ENCODE measurements around the gene A4GNT. TPM values are rescaled to one million over a fixed set of nuclear protein-coding genes. Genes with fewer than 3 reads are reported as not detected.

The A4GNT gene
- total and polyA plus RNA-seq, 2 donors (not counting 1 experiment from before 2014, with no cell fraction given) = not detected

GRCh38 chr3:138124188-138124587 is 8.0 kb downstream of the A4GNT start:
- TF ChIP-seq EZH2 (IDR thresholded peaks at IDR 0.05; ENCODE audit: low read length, missing control alignments) = no peak
- TF ChIP-seq CTCF (conservative IDR thresholded peaks at IDR 0.05 in 1 of 2, IDR thresholded peaks at IDR 0.05 in 1 of 2; ENCODE audit: low read depth in 1 of 2, low read length in 2 of 2) = no peak
- no peaks in the 10 kb centered on the region for H3K36me3 ChIP-seq (ENCODE audit: control insufficient read depth, insufficient read depth, low read length)
- H3K9ac ChIP-seq (ENCODE audit: insufficient read depth, low read length) = no peak overlapping the region
- H4K20me1 ChIP-seq (ENCODE audit: control insufficient read depth, extremely low read depth, insufficient read depth, low read length) = no peaks in the 10 kb centered on the region
- no peak overlapping the region for H3K4me3 ChIP-seq (replicated peaks in 1 of 4; ENCODE audit: control extremely low read depth in 1 of 4, insufficient read depth in 1 of 4, low read depth in 3 of 4, low read length in 4 of 4)
- H3K27ac ChIP-seq (ENCODE audit: insufficient read depth, low read length) = no peak overlapping the region
- H2AFZ ChIP-seq (ENCODE audit: low read length) = no peak overlapping the region
- H3K9me3 ChIP-seq (ENCODE audit: control insufficient read depth, insufficient read depth, low read depth, low read length) = no peaks in the 10 kb centered on the region
- H3K4me2 ChIP-seq (ENCODE audit: extremely low read depth, insufficient read depth, low read length) = no peak overlapping the region
- no peak for DNase-seq (ENCODE audit: low read depth in 2 of 2)
- H3K27me3 ChIP-seq (ENCODE audit: control insufficient read depth, insufficient read depth, low read length) = no peaks in the 10 kb centered on the region
- H3K4me1 ChIP-seq (ENCODE audit: control insufficient read depth, extremely low read depth, insufficient read depth, low read length) = peaks cover 7% of the 10 kb centered on the region
- no peaks in the 10 kb centered on the region for H3K79me2 ChIP-seq (ENCODE audit: control insufficient read depth, insufficient read depth, low read length)

GRCh38 chr3:138119423-138119766 is 12.8 kb downstream of the A4GNT start:
- H3K9me3 ChIP-seq (ENCODE audit: control insufficient read depth, insufficient read depth, low read depth, low read length) = no peaks in the 10 kb centered on the region
- H3K4me1 ChIP-seq (ENCODE audit: control insufficient read depth, extremely low read depth, insufficient read depth, low read length) = peaks cover 2% of the 10 kb centered on the region
- H3K27ac ChIP-seq (ENCODE audit: insufficient read depth, low read length) = no peak overlapping the region
- H3K4me3 ChIP-seq (replicated peaks in 1 of 4; ENCODE audit: control extremely low read depth in 1 of 4, insufficient read depth in 1 of 4, low read depth in 3 of 4, low read length in 4 of 4) = no peak overlapping the region
- H4K20me1 ChIP-seq (ENCODE audit: control insufficient read depth, extremely low read depth, insufficient read depth, low read length) = no peaks in the 10 kb centered on the region
- DNase-seq (ENCODE audit: low read depth in 2 of 2) = no peak
- H2AFZ ChIP-seq (ENCODE audit: low read length) = peak overlapping the region; percentile 42
- TF ChIP-seq EZH2 (IDR thresholded peaks at IDR 0.05; ENCODE audit: low read length, missing control alignments) (no peak), CTCF (conservative IDR thresholded peaks at IDR 0.05 in 1 of 2, IDR thresholded peaks at IDR 0.05 in 1 of 2; ENCODE audit: low read depth in 1 of 2, low read length in 2 of 2) (no peak)
- H3K27me3 ChIP-seq (ENCODE audit: control insufficient read depth, insufficient read depth, low read length) = no peaks in the 10 kb centered on the region
- no peak overlapping the region for H3K9ac ChIP-seq (ENCODE audit: insufficient read depth, low read length)
- no peak overlapping the region for H3K4me2 ChIP-seq (ENCODE audit: extremely low read depth, insufficient read depth, low read length)
- peaks cover 4% of the 10 kb centered on the region for H3K79me2 ChIP-seq (ENCODE audit: control insufficient read depth, insufficient read depth, low read length)
- no peaks in the 10 kb centered on the region for H3K36me3 ChIP-seq (ENCODE audit: control insufficient read depth, insufficient read depth, low read length)

- Histone ChIP-seq H3K4me3 (replicated peaks in 1 of 4; ENCODE audit: control extremely low read depth in 1 of 4, insufficient read depth in 1 of 4, low read depth in 3 of 4, low read length in 4 of 4) (no peak overlapping the region), H3K4me1 (ENCODE audit: control insufficient read depth, extremely low read depth, insufficient read depth, low read length) (peaks cover 2% of the 10 kb centered on the region), H4K20me1 (ENCODE audit: control insufficient read depth, extremely low read depth, insufficient read depth, low read length) (no peaks in the 10 kb centered on the region), H3K27me3 (ENCODE audit: control insufficient read depth, insufficient read depth, low read length) (no peaks in the 10 kb centered on the region), H3K9ac (ENCODE audit: insufficient read depth, low read length) (no peak overlapping the region), H3K9me3 (ENCODE audit: control insufficient read depth, insufficient read depth, low read depth, low read length) (no peaks in the 10 kb centered on the region), H2AFZ (ENCODE audit: low read length) (peak overlapping the region; percentile 42), H3K27ac (ENCODE audit: insufficient read depth, low read length) (no peak overlapping the region), H3K79me2 (ENCODE audit: control insufficient read depth, insufficient read depth, low read length) (peaks cover 10% of the 10 kb centered on the region), H3K4me2 (ENCODE audit: extremely low read depth, insufficient read depth, low read length) (no peak overlapping the region), H3K36me3 (ENCODE audit: control insufficient read depth, insufficient read depth, low read length) (no peaks in the 10 kb centered on the region)
- no peak for TF ChIP-seq EZH2 (IDR thresholded peaks at IDR 0.05; ENCODE audit: low read length, missing control alignments)
- peak; percentile 94 to 95 for TF ChIP-seq CTCF (conservative IDR thresholded peaks at IDR 0.05 in 1 of 2, IDR thresholded peaks at IDR 0.05 in 1 of 2; ENCODE audit: low read depth in 1 of 2, low read length in 2 of 2)
- peak; percentile 56 to 73 for DNase-seq (ENCODE audit: low read depth in 2 of 2)
Observed at GRCh38 chr3:138118612-138119422, 13.4 kb downstream of the A4GNT start.
